OCI-LY1 (cell line): ENCODE data around the gene ZSWIM1.
A peak's percentile ranks its signal among the peaks of the same experiment; 100 is the strongest.

ENCODE experiments used
- EZH2 ChIP-seq: fragments of 200-600 bp; sonication (generic), shearing (Covaris generic); IDR thresholded peaks from 2 replicates; pipeline ENCODE4 v1.8.0; 2017; ENCODE audit warnings: borderline replicate concordance, mixed run types, mild to moderate bottlenecking, antibody characterized with exemption, low read length, moderate library complexity, mixed read lengths
- TF ChIP-seq, protein P1 (sequence below): fragments of 200-600 bp; sonication (generic), shearing (Covaris generic); IDR thresholded peaks from 2 replicates; pipeline ENCODE4 v1.5.1; 2017; ENCODE audit warnings: mild to moderate bottlenecking, antibody characterized with exemption, low read length, moderate library complexity, mixed read lengths

DNA sequence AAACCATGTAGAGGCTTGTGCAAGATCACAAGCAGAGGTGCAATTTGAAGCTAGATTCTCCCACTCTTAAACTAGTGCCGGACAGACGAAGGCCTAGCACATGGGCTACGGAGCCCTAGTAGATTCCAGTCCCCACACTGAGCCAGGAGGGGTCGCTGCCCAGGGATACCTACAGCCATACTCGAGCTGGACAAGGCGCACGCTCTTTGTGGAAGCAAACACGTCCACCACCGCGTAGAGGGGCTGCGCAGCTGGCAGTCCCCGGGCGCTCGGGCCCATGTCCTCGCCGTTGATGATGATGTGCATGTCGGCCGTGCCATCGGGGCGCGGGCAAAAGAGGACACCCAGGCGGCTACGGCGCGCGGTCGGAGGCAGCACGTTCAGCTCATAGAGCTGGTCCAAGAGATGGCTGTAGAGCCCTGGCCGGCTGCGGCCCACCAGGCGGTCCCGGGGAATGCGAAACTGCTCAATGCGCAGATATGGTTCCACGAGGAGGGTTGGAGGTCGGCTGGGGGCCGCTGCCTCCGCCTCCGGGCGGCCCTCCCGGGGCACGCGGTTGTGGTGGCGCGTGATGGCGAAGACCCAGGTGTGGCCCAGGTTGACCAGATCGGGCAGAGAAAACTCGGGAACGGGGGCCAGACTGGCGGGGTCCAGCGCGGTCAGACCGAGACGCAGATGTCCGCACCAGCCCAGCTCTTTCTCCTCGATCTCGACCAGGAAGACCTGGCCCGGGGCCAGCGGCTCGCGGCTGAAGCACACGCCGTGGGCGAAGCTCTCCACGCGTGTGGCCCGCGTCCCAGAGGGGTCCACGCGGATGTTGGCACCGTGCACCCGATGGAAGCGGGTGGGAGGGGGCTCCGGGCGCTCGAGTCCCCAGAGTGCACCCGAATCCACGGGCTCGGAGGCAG is 9.3 kb downstream of the ZSWIM1 start:
- TF ChIP-seq, protein P1, sequence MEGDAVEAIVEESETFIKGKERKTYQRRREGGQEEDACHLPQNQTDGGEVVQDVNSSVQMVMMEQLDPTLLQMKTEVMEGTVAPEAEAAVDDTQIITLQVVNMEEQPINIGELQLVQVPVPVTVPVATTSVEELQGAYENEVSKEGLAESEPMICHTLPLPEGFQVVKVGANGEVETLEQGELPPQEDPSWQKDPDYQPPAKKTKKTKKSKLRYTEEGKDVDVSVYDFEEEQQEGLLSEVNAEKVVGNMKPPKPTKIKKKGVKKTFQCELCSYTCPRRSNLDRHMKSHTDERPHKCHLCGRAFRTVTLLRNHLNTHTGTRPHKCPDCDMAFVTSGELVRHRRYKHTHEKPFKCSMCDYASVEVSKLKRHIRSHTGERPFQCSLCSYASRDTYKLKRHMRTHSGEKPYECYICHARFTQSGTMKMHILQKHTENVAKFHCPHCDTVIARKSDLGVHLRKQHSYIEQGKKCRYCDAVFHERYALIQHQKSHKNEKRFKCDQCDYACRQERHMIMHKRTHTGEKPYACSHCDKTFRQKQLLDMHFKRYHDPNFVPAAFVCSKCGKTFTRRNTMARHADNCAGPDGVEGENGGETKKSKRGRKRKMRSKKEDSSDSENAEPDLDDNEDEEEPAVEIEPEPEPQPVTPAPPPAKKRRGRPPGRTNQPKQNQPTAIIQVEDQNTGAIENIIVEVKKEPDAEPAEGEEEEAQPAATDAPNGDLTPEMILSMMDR: peak; percentile 64; the same call in 1 of the 2 replicates
- no peak for TF ChIP-seq EZH2
